HEK293 (cell line): Measurements from ENCODE around the gene PKNOX2.
A peak's percentile ranks its signal among the peaks of the same experiment; 100 is the strongest.

ENCODE experiments used
- CTCF ChIA-PET: fragments of 350-600 bp; formaldehyde crosslinking; extraction: SDS; loops from one replicate; lab custom pipeline; 2021; ENCODE audit warnings: antibody characterized with exemption; lab: Yijun Ruan, JAX
- POLR2A ChIA-PET: fragments of 300-600 bp; formaldehyde crosslinking; extraction: SDS; loops from one replicate; lab custom pipeline; 2020; ENCODE audit warnings: antibody characterized with exemption, inconsistent platforms; lab: Yijun Ruan, JAX
- H3K27ac ChIP-seq: fragments of 200-500 bp; sonication (Bioruptor generic); 2 replicates; pipeline ENCODE4 v1.5.1; 2014; ENCODE audit warnings: low read depth, low read length, control low read depth, inconsistent platforms; ENCODE audit errors: extremely low read depth
- H3K36me3 ChIP-seq, 2 experiments: fragments of 200-500 bp in 1 of 2; sonication (Bioruptor generic) in 1 of 2; 1 replicate in 1 of 2; 2 replicates in 1 of 2; pipeline ENCODE4 v1.5.1; 2014 to 2017; ENCODE audit warnings: inconsistent platforms in 2 of 2, low read length in 2 of 2; ENCODE audit not compliant: control insufficient read depth in 2 of 2, insufficient read depth in 1 of 2
- H3K4me1 ChIP-seq: fragments of 200-500 bp; sonication (Bioruptor generic); 2 replicates; pipeline ENCODE4 v1.5.1; 2014; ENCODE audit warnings: mild to moderate bottlenecking, low read length, inconsistent platforms; ENCODE audit not compliant: control insufficient read depth, insufficient read depth
- H3K4me3 ChIP-seq: 2 replicates; pipeline ENCODE4 v1.5.1; 2011; ENCODE audit warnings: low read depth, mild to moderate bottlenecking, control low read depth, low read length, moderate library complexity
- H3K9me3 ChIP-seq: fragments of 200-500 bp; sonication (Bioruptor generic); 2 replicates; pipeline ENCODE4 v1.5.1; 2014; ENCODE audit warnings: low read depth, low read length, inconsistent platforms; ENCODE audit not compliant: control insufficient read depth, insufficient read depth
- IKZF3 ChIP-seq: fragments of 450-650 bp; IDR thresholded peaks from 2 replicates; pipeline ENCODE4 v1.5.0; 2018; ENCODE audit warnings: missing biosample characterization, mild to moderate bottlenecking, missing genetic modification characterization, moderate library complexity
- OSR2 ChIP-seq: fragments of 450-650 bp; formaldehyde crosslinking; IDR thresholded peaks from 2 replicates; pipeline ENCODE4 v1.5.1; 2016; ENCODE audit warnings: missing biosample characterization, missing genetic modification characterization
- PRDM1 ChIP-seq: fragments of 450-650 bp; formaldehyde crosslinking; IDR thresholded peaks from 2 replicates; pipeline ENCODE4; 2016; ENCODE audit warnings: missing biosample characterization, missing genetic modification characterization
- REPIN1 ChIP-seq: fragments of 450-650 bp; formaldehyde crosslinking; IDR thresholded peaks from 2 replicates; pipeline ENCODE4 v1.5.1; 2017; ENCODE audit warnings: missing biosample characterization, missing genetic modification characterization, low read depth
- TRIM28 ChIP-seq: IDR thresholded peaks from 2 replicates; pipeline ENCODE4 v1.6.1; 2011; ENCODE audit warnings: low read length, control low read depth, borderline replicate concordance
- YY1 ChIP-seq: fragments of 450-650 bp; formaldehyde crosslinking; IDR thresholded peaks from 2 replicates; pipeline ENCODE4 v1.5.1; 2018; ENCODE audit warnings: missing biosample characterization, missing genetic modification characterization
- ZBTB17 ChIP-seq: fragments of 450-650 bp; formaldehyde crosslinking; IDR thresholded peaks from 2 replicates; pipeline ENCODE4 v1.5.1; 2016; ENCODE audit warnings: missing biosample characterization, missing genetic modification characterization
- ZBTB8A ChIP-seq: fragments of 450-650 bp; formaldehyde crosslinking; IDR thresholded peaks from 2 replicates; pipeline ENCODE4 v1.5.1; 2016; ENCODE audit warnings: missing biosample characterization, missing genetic modification characterization
- ZNF157 ChIP-seq: fragments of 450-650 bp; formaldehyde crosslinking; IDR thresholded peaks from 2 replicates; pipeline ENCODE4 v1.5.1; 2016; ENCODE audit warnings: missing biosample characterization, missing genetic modification characterization
- ZNF16 ChIP-seq: fragments of 450-650 bp; formaldehyde crosslinking; IDR thresholded peaks from 2 replicates; pipeline ENCODE4 v1.5.1; 2016; ENCODE audit warnings: low read depth, missing biosample characterization, missing genetic modification characterization
- ZNF174 ChIP-seq: fragments of 450-650 bp; formaldehyde crosslinking; IDR thresholded peaks from 2 replicates; pipeline ENCODE4 v1.5.0; 2017; ENCODE audit warnings: missing biosample characterization, mild to moderate bottlenecking, missing genetic modification characterization
- ZNF175 ChIP-seq: fragments of 450-650 bp; formaldehyde crosslinking; IDR thresholded peaks from 2 replicates; pipeline ENCODE4 v1.5.1; 2016; ENCODE audit warnings: missing biosample characterization, missing genetic modification characterization
- ZNF266 ChIP-seq: fragments of 450-650 bp; formaldehyde crosslinking; IDR thresholded peaks from 2 replicates; pipeline ENCODE4 v1.5.1; 2016; ENCODE audit warnings: missing biosample characterization, missing genetic modification characterization, low read depth
- ZNF302 ChIP-seq: fragments of 450-650 bp; formaldehyde crosslinking; IDR thresholded peaks from 2 replicates; pipeline ENCODE4 v1.5.1; 2016; ENCODE audit warnings: missing biosample characterization, missing genetic modification characterization, low read depth
- ZNF394 ChIP-seq: fragments of 450-650 bp; formaldehyde crosslinking; IDR thresholded peaks from 2 replicates; pipeline ENCODE4 v1.5.1; 2016; ENCODE audit warnings: missing biosample characterization, missing genetic modification characterization, mild to moderate bottlenecking, moderate library complexity, borderline replicate concordance
- ZNF423 ChIP-seq: fragments of 450-650 bp; formaldehyde crosslinking; IDR thresholded peaks from 2 replicates; pipeline ENCODE4 v1.5.1; 2016; ENCODE audit warnings: missing biosample characterization, missing genetic modification characterization
- ZNF48 ChIP-seq: fragments of 450-650 bp; formaldehyde crosslinking; IDR thresholded peaks from 2 replicates; pipeline ENCODE4 v1.5.1; 2016; ENCODE audit warnings: missing biosample characterization, missing genetic modification characterization
- ZNF549 ChIP-seq: fragments of 450-650 bp; IDR thresholded peaks from 2 replicates; pipeline ENCODE4 v1.5.1; 2018; ENCODE audit warnings: missing biosample characterization, missing genetic modification characterization, mild to moderate bottlenecking, inconsistent platforms, moderate library complexity
- ZNF585B ChIP-seq: fragments of 450-650 bp; formaldehyde crosslinking; IDR thresholded peaks from 2 replicates; pipeline ENCODE4 v1.5.1; 2016; ENCODE audit warnings: missing biosample characterization, missing genetic modification characterization
- ZNF596 ChIP-seq: fragments of 450-650 bp; IDR thresholded peaks from 2 replicates; pipeline ENCODE4 v1.5.0; 2018; ENCODE audit warnings: missing biosample characterization, mild to moderate bottlenecking, missing genetic modification characterization, moderate library complexity
- ZNF624 ChIP-seq: fragments of 450-650 bp; formaldehyde crosslinking; IDR thresholded peaks from 2 replicates; pipeline ENCODE4 v1.5.1; 2017; ENCODE audit warnings: missing biosample characterization, missing genetic modification characterization
- TF ChIP-seq, protein P1 (sequence below): fragments of 450-650 bp; formaldehyde crosslinking; IDR thresholded peaks from 2 replicates; pipeline ENCODE4 v1.5.1; 2016; ENCODE audit warnings: missing biosample characterization, missing genetic modification characterization
- TF ChIP-seq, protein P2 (sequence below): fragments of 450-650 bp; formaldehyde crosslinking; IDR thresholded peaks from 2 replicates; pipeline ENCODE4 v1.5.1; 2016; ENCODE audit warnings: missing biosample characterization, missing genetic modification characterization
- TF ChIP-seq, protein P3 (sequence below): fragments of 450-650 bp; formaldehyde crosslinking; conservative IDR thresholded peaks from 2 replicates; pipeline ENCODE4 v1.5.1; 2016; ENCODE audit warnings: low read depth, missing biosample characterization, missing genetic modification characterization

The PKNOX2 gene

DNA sequence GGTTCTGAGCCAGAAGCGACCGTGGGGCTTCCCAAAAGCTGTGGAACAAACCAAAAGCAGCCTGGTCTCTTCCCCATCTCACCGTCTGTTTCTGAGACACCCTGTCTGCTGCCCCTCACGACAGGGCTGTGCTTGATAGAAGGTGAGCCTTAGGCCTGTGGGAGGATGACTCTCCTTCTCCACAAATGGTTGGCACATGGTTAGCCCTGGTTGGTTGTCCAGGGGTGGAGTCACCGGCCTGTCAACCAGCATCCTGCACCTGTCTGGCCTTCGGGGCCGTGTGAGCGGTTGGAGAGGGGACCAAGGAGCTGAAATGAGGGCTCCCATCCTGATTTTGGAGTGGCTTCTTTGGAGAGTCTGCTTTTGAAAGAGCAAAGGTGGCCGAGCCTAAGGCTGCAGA lies 135.3 kb downstream of the PKNOX2 start:
- no peak for TF ChIP-seq ZNF302 (tag by site-specific recombination)
- no peak for TF ChIP-seq YY1
- TF ChIP-seq, protein P1, sequence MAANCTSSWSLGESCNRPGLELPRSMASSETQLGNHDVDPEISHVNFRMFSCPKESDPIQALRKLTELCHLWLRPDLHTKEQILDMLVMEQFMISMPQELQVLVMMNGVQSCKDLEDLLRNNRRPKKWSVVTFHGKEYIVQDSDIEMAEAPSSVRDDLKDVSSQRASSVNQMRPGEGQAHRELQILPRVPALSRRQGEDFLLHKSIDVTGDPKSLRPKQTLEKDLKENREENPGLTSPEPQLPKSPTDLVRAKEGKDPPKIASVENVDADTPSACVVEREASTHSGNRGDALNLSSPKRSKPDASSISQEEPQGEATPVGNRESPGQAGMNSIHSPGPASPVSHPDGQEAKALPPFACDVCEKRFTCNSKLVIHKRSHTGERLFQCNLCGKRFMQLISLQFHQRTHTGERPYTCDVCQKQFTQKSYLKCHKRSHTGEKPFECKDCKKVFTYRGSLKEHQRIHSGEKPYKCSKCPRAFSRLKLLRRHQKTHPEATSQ (tag by site-specific recombination), result no peak
- TF ChIP-seq REPIN1 (tag by site-specific recombination), result no peak
- TF ChIP-seq ZBTB8A, result no peak
- TF ChIP-seq ZNF175, result no peak
- TF ChIP-seq TRIM28, result no peak
- no peak for TF ChIP-seq PRDM1 (tag by site-specific recombination)
- TF ChIP-seq ZNF48 (tag by site-specific recombination), result no peak
- TF ChIP-seq OSR2 (tag by site-specific recombination), result no peak
- no peak for TF ChIP-seq ZNF423 (tag by site-specific recombination)
- TF ChIP-seq ZNF624, result no peak
- no peak for TF ChIP-seq ZNF16 (tag by site-specific recombination)
- no peak for TF ChIP-seq ZNF174 (tag by site-specific recombination)
- no peak for TF ChIP-seq ZNF549 (tag by site-specific recombination)
- no peak for TF ChIP-seq ZNF157 (tag by site-specific recombination)
- TF ChIP-seq ZNF585B, result no peak
- TF ChIP-seq ZNF266, result no peak
- TF ChIP-seq, protein P2, sequence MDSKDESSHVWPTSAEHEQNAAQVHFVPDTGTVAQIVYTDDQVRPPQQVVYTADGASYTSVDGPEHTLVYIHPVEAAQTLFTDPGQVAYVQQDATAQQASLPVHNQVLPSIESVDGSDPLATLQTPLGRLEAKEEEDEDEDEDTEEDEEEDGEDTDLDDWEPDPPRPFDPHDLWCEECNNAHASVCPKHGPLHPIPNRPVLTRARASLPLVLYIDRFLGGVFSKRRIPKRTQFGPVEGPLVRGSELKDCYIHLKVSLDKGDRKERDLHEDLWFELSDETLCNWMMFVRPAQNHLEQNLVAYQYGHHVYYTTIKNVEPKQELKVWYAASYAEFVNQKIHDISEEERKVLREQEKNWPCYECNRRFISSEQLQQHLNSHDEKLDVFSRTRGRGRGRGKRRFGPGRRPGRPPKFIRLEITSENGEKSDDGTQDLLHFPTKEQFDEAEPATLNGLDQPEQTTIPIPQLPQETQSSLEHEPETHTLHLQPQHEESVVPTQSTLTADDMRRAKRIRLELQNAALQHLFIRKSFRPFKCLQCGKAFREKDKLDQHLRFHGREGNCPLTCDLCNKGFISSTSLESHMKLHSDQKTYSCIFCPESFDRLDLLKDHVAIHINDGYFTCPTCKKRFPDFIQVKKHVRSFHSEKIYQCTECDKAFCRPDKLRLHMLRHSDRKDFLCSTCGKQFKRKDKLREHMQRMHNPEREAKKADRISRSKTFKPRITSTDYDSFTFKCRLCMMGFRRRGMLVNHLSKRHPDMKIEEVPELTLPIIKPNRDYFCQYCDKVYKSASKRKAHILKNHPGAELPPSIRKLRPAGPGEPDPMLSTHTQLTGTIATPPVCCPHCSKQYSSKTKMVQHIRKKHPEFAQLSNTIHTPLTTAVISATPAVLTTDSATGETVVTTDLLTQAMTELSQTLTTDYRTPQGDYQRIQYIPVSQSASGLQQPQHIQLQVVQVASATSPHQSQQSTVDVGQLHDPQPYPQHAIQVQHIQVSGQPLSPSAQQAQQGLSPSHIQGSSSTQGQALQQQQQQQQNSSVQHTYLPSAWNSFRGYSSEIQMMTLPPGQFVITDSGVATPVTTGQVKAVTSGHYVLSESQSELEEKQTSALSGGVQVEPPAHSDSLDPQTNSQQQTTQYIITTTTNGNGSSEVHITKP, result no peak
- ChIA-PET POLR2A (no interaction called here), CTCF (interaction anchor here (0.6 kb wide), 1 partner anchor 175 kb away, joined by 4 read pairs; no protein-coding TSS in a partner anchor)

DNA sequence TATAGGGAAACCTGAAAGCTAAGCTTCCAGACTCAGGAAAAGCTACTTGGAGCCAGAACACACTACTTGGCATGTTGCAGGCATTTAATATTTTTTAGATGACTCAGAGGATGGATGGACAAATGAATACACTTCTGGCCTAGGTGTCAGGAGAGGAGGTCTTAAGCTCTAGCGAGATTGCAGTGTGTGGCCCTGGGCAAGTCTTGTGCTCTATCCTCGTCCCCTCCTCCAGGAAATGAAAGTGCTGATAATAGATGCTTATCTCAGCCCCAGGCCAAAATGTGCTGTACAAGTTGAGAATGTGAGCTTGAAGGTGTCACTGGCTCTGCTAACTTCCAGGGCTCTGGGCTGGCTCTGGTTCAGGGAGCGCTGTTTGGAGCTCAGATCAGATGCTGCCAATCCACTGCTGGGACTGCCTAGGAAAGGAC lies 136.3 kb downstream of the PKNOX2 start:
- ChIA-PET CTCF (interaction anchor here (0.7 to 1.0 kb wide), 3 partner anchors 45 to 136 kb away, joined by 3 read pairs; partner anchors contain the start of gene PKNOX2), POLR2A (interaction anchor here (0.5 kb wide), 1 partner anchor 178 kb away, joined by 4 read pairs; no protein-coding TSS in a partner anchor)
- no peak overlapping the region for H3K27ac ChIP-seq

More for the DNA sequence above, 135.3 kb downstream of the PKNOX2 start:
- Histone ChIP-seq H3K36me3 (no peaks in the 10 kb centered on the region), H3K4me3 (no peak overlapping the region), H3K9me3 (no peaks in the 10 kb centered on the region), H3K4me1 (peaks cover 4% of the 10 kb centered on the region; the same call in 1 of the 2 replicates), H3K27ac (no peak overlapping the region)

More for the DNA sequence above, 136.3 kb downstream of the PKNOX2 start:
- H3K36me3 ChIP-seq, result no peaks in the 10 kb centered on the region
- H3K4me1 ChIP-seq, result peaks cover 4% of the 10 kb centered on the region; the same call in 1 of the 2 replicates
- H3K4me3 ChIP-seq, result no peak overlapping the region
- no peaks in the 10 kb centered on the region for H3K9me3 ChIP-seq
- TF ChIP-seq ZNF596 (tag by site-specific recombination) (no peak), IKZF3 (tag by site-specific recombination) (no peak), ZNF394 (tag by site-specific recombination) (no peak), ZBTB17 (peak; percentile 52; the same call in 1 of the 2 replicates)
- TF ChIP-seq, protein P3, sequence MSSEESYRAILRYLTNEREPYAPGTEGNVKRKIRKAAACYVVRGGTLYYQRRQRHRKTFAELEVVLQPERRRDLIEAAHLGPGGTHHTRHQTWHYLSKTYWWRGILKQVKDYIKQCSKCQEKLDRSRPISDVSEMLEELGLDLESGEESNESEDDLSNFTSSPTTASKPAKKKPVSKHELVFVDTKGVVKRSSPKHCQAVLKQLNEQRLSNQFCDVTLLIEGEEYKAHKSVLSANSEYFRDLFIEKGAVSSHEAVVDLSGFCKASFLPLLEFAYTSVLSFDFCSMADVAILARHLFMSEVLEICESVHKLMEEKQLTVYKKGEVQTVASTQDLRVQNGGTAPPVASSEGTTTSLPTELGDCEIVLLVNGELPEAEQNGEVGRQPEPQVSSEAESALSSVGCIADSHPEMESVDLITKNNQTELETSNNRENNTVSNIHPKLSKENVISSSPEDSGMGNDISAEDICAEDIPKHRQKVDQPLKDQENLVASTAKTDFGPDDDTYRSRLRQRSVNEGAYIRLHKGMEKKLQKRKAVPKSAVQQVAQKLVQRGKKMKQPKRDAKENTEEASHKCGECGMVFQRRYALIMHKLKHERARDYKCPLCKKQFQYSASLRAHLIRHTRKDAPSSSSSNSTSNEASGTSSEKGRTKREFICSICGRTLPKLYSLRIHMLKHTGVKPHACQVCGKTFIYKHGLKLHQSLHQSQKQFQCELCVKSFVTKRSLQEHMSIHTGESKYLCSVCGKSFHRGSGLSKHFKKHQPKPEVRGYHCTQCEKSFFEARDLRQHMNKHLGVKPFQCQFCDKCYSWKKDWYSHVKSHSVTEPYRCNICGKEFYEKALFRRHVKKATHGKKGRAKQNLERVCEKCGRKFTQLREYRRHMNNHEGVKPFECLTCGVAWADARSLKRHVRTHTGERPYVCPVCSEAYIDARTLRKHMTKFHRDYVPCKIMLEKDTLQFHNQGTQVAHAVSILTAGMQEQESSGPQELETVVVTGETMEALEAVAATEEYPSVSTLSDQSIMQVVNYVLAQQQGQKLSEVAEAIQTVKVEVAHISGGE, result no peak
